Left colon (tissue), 2 donors: Measurements from ENCODE around the gene FAM78B. TPM values are rescaled to one million over a fixed set of nuclear protein-coding genes. Genes with fewer than 3 reads are reported as not detected.

Experiments
- ATAC-seq: fragments of 200-7000 bp; cut with Tn5 transposase; one replicate; pipeline ENCODE4 v1.9.1; 2020; ENCODE audit warnings: mild to moderate bottlenecking, moderate library complexity
- DNase-seq, 2 donors: peaks; one replicate each; pipeline ENCODE4 v3.0.0-alpha.2; 2020
- intact Hi-C, 2 donors: fragments of 100-400 bp; cut with DNase I in 1 of 2; cut with micrococcal nuclease in 1 of 2; formaldehyde crosslinking; loops; one replicate each; pipeline versions ENCODE4 v1.11.2 to v1.14.0; 2022; cut with DNase I, micrococcal nuclease
- microRNA-seq, 2 donors: library from miRNA; unstranded; fragments of <30 nt; microRNA quantifications; one replicate each; pipeline versions ENCODE4 v1.1.0 to v1.2.0, GENCODE V29; 2020
- total RNA-seq, 2 donors: library from RNA; stranded (reverse); fragmentation: NEBNext Ultra II Directional; extraction: Animal tissue kit (Norgen Biotek cat#: 25700); gene quantifications; one replicate each; pipeline ENCODE4 v1.2.1, GENCODE V29; 2021
- donor health status: DM: no; HTN: no; CAD: no.
- donor health status: DM: yes; HTN: yes; CAD: no.

FAM78B gene
- total RNA-seq, 2 donors from 2014 or later, result 1.0 to 1.8 TPM

- intact Hi-C loops, result no loop called here
- DNase-seq (peak in 1 of 2 donors; percentile 20), ATAC-seq (no peak)
These were observed 134.0 kb downstream of the FAM78B start for GRCh38 chr1:166032572-166033371.

GRCh38 chr1:166031932-166032571, 134.7 kb downstream of the FAM78B start:
- ATAC-seq, result no peak
- intact Hi-C loops, result no loop called here
- DNase-seq, result no peak

GRCh38 chr1:166029196-166029945, 137.4 kb downstream of the FAM78B start:
- intact Hi-C loops, result no loop called here
- ATAC-seq (no peak), DNase-seq (no peak)

- DNase-seq (no peak), ATAC-seq (no peak)
- intact Hi-C loops, result no loop called here
These were observed 140.2 kb downstream of the FAM78B start for GRCh38 chr1:166026555-166026954.

GRCh38 chr1:166026143-166026542, 140.7 kb downstream of the FAM78B start:
- no peak for DNase-seq
- ATAC-seq, result no peak
- intact Hi-C loops, result no loop called here

- ATAC-seq, result no peak
- intact Hi-C loops, result no loop called here
- DNase-seq, result no peak
These were observed 146.6 kb downstream of the FAM78B start for GRCh38 chr1:166020210-166020609.

Small RNA genes within 50 kb of the gene (microRNA-seq; reads per million reads assigned to microRNA genes)
- gene MIR921, result 0 reads per million in 2 donors
